Mononuclear cell (primary cell): Measurements from ENCODE around the gene DNAJB12. TPM values are rescaled to one million over a fixed set of nuclear protein-coding genes. Genes with fewer than 3 reads are reported as not detected.
"Not testable (repeated sequence)": the region's sequence is repeated elsewhere in the genome, so short reads cannot be mapped to it uniquely, and the experiment has no call there.

Source experiments
- H3K27me3 ChIP-seq: 2 replicates; pipeline ENCODE4 v1.6.0; 2011; ENCODE audit warnings: low read length, control low read depth; ENCODE audit not compliant: insufficient read depth
- H3K4me1 ChIP-seq: 2 replicates; pipeline ENCODE4 v1.5.1; 2011; ENCODE audit warnings: mild to moderate bottlenecking, low read length, control low read depth; ENCODE audit not compliant: insufficient read depth
- H3K4me3 ChIP-seq: 2 replicates; pipeline ENCODE4 v1.5.1; 2011; ENCODE audit warnings: mild to moderate bottlenecking, low read length, moderate library complexity
- H3K9me3 ChIP-seq: 2 replicates; pipeline ENCODE4 v1.5.1; 2011; ENCODE audit warnings: low read depth, mild to moderate bottlenecking, control low read depth, low read length
- total RNA-seq: library from RNA; depleted of rRNA; stranded (reverse); fragments of >200 nt; gene quantifications from one replicate; pipeline ENCODE4 v1.2.3, GENCODE V29; 2012

The DNAJB12 gene
- total RNA-seq, 1 donor, result 32.1 TPM

DNA sequence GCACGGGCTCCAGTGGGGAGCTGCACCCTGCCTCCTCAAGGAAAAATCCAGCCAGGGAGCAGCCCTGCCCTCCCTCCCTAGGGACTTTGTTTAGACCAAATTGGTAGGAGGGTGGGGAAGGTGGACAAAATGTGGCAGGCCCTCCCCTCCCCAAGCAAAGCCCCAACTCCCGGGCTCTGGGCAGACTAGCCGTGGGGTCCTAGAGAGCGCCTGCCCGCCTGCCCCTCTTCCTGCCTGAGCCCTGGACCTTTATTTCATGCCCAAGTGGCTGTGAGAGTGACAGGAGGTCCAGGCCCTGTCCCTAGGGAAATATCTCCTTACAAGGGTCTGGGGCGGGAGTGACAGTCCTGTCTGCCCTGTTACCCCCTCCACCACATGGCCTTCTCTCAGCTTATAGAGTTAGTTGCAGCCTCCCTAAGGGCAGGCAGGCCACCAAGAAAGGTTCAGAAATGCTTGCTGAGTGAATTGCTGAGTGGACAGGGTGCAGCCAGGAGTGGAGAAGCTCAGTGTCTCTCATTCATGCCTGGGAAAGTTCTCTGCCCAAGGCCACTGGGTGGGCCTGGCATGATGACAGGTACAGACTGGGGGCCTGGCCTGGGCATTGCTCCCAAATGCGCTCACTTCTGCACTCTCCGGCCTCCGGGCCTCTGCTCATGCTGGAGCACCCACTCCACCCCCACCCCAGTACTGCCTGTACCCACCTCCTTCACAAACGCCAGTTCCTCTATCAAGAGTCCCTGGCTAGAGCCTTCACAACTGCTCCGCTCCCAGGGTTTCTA, 25.2 kb downstream of the DNAJB12 start:
- no peaks in the 10 kb centered on the region for H3K9me3 ChIP-seq
- no peaks in the 10 kb centered on the region for H3K27me3 ChIP-seq
- H3K4me3 ChIP-seq, result no peak overlapping the region
- H3K4me1 ChIP-seq, result peaks cover 88% of the 10 kb centered on the region

DNA sequence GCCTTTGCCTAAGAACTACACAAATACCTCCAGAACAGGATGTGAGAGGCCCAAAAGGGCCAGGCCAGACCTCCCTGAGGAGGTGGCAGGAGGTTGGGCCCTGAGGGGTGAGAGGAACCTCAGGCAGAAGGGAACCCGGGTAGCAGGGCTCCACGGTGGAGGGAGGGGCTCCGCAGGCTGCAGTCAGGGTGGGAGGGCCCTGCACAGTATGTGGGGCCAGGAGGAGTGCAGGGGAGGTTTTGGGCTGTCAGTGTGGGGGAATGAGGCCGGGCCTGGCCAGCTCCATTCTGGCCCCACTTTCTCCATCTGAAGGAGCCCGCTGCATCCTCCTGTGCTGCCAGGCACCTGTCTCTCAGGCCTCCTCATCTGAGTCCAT, 25.9 kb downstream of the DNAJB12 start:
- Histone ChIP-seq H3K4me1 (peaks cover 87% of the 10 kb centered on the region), H3K4me3 (no peak overlapping the region), H3K27me3 (no peaks in the 10 kb centered on the region), H3K9me3 (no peaks in the 10 kb centered on the region)

DNA sequence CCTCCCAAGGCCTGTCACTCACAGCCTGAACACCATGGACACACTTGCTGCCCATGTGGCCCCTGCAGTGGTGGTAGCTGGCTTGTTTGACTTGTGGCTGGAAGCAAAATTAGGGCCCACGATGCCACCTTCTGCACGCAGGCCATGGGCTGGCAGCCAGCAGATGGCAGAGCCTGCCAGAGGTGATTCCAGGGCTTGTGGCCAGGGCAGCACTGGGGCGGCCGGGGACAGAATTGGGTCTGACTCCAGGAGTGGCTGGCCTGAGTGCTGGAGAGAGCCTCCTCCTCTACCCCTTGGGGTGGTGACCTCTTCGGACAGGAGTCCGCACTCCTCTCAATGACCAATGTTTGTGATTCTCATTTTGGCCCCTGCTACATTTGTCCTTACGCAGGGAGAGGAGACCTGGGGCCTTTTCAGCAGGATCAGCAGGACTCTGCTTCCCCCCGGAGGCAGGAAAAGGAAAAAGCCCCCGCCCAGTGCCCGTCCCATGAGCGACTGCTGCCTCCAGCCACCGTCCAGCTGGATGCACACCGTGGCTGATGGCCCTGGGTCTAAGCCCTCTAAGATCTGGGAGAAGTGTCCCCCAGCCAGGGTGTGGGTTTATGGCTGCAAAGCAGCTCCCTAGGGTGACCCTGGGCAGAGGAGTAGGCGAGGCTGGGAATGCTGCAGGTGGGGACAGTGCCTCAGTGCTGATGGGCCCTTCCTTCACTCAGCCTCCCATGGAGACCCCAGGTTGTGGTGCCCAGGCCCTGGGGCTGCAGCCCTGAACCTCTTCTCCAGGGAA, 26.5 kb downstream of the DNAJB12 start:
- H3K4me1 ChIP-seq, result peaks cover 87% of the 10 kb centered on the region
- H3K9me3 ChIP-seq, result no peaks in the 10 kb centered on the region
- H3K4me3 ChIP-seq, result no peak overlapping the region
- no peaks in the 10 kb centered on the region for H3K27me3 ChIP-seq

DNA sequence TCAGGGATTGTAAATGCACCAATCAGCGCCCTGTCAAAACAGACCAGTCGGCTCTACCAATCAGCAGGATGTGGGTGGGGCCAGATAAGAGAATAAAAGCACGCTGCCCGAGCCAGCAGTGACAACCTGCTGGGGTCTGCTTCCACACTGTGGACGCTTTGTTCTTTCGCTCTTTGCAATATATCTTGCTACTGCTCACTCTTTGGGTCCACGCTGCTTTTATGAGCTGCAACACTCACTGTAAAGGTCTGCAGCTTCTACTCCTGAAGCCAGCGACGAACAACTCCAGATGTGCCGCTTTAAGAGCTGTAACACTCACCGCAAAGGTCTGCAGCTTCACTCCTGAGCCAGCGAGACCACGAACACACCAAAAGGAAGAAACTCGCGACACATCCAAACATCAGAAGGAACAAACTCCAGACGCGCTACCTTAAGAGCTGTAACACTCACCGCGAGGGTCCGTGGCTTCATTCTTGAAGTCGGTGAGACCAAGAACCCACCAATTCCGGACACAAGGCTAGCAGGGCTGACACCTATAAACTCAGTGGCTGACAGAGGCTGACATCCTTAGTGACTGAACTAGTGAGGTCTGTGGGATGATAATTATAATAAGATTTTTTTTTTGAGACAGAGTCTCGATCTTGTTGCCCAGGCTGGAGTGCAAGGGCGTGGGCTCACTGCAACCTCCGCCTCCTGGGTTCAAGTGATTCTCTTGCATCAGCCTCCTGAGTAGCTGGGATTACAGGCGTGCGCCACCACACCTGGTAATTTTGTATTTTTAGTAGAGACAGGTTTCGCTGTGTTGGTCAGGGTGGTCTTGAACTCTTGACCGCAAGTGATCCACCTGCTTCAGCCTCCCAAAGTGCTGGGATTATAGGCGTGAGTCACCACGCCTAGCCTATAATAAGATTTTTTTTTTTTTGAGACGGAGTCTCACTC, 27.8 kb downstream of the DNAJB12 start:
- not testable (repeated sequence) for H3K27me3 ChIP-seq, H3K9me3 ChIP-seq
- Histone ChIP-seq H3K4me3 (peak overlapping the region; percentile 10), H3K4me1 (peaks cover 87% of the 10 kb centered on the region)

DNA sequence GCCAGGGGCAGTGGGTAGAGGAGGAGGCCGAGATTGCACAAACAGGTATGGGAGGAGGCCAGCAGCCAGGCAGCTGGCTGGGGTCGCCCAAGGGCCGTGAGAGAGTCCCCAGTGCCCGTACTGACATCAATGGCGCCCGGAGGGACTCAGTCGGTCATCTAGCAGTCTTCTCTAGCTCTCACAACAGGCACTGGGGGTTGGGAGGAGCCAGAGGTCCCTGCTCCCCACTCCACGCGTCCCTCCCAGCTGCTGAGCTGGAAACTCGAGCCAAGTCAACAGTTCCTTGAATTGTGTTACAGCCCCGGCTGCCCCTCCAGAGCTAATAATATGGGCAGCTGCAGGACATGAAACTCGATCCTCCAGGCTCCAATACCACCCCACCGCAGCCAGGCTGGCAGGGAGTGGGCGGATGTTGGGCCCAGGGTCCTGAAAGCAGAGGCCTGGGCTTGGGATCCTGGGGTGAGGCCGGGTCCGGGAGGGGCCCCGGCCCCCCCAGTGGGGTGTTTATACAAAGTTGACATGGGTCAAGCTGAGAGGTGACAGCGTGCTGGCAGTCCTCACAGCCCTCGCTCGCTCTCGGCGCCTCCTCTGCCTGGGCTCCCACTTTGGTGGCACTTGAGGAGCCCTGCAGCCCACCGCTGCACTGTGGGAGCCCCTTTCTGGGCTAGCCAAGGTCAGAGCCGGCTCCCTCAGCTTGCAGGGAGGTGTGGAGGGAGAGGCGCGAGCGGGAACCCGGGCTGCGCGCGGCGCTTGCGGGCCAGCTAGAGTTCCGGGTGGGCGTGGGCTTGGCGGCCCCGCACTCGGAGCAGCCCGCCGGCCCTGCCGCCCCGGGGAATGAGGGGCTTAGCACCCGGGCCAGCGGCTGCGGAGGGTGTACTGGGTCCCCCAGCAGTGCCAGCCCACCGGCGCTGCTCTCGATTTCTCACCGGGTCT, 29.2 kb downstream of the DNAJB12 start:
- H3K27me3 ChIP-seq, H3K4me3 ChIP-seq, H3K9me3 ChIP-seq: not testable (repeated sequence)
- peaks cover 87% of the 10 kb centered on the region for H3K4me1 ChIP-seq

DNA sequence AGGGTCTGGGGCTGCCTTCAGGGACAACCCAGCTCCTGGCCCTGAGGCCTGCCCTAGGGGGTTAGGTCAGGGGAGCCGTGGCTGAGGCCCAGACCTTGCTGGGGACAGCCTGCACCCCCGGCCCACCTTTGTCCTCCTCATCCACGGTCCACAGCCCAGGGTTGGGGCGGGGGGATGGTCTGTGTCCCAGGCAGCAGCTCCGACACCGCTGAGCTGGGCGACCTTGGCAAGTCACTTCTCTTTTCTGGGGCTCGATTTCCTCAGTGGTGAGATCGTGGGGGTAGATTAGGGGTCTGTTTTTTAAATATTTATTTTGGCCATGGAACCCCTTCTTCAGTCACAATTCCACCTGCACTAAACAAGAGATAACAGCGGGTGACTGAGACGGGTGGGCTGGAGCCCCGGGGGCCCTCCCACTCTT, 30.9 kb downstream of the DNAJB12 start:
- Histone ChIP-seq H3K27me3 (no peaks in the 10 kb centered on the region), H3K9me3 (no peaks in the 10 kb centered on the region), H3K4me3 (no peak overlapping the region)

DNA sequence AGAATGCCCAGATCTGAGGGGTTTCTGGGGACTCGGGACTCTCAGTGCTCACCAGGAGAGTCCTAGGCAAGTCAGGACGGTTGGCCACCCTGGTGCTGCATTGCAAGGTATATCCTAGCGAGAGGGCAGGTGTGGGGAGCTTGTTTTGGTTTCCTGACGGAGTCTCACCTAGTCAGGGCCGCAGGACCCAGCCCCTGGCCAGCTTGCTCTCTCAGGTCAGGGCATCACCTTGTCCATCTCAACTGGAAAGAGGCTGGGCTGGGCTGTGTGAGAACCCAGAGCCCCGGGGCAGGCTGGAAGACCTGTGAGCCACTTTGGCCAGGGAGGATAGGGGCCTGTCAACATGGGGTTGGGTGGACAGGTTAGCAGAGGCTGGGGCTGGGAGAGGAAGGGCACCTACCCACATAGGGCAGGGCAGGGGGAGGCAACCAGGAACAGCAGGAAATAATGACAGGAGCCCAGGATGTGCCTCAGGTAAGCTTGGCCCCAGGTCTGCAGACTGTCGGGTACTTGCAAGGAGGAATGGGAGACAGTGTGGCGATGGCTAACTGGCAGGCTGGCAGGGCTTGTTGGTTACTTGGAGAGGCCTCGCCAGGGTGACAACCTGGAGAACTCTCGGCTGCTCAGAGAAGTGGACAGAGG, 31.5 kb downstream of the DNAJB12 start:
- peaks cover 85% of the 10 kb centered on the region for H3K4me1 ChIP-seq
- H3K9me3 ChIP-seq, result no peaks in the 10 kb centered on the region
- H3K27me3 ChIP-seq, result no peaks in the 10 kb centered on the region
- H3K4me3 ChIP-seq, result no peak overlapping the region

More for the DNA sequence above, 30.9 kb downstream of the DNAJB12 start:
- peaks cover 85% of the 10 kb centered on the region for H3K4me1 ChIP-seq

DNA sequence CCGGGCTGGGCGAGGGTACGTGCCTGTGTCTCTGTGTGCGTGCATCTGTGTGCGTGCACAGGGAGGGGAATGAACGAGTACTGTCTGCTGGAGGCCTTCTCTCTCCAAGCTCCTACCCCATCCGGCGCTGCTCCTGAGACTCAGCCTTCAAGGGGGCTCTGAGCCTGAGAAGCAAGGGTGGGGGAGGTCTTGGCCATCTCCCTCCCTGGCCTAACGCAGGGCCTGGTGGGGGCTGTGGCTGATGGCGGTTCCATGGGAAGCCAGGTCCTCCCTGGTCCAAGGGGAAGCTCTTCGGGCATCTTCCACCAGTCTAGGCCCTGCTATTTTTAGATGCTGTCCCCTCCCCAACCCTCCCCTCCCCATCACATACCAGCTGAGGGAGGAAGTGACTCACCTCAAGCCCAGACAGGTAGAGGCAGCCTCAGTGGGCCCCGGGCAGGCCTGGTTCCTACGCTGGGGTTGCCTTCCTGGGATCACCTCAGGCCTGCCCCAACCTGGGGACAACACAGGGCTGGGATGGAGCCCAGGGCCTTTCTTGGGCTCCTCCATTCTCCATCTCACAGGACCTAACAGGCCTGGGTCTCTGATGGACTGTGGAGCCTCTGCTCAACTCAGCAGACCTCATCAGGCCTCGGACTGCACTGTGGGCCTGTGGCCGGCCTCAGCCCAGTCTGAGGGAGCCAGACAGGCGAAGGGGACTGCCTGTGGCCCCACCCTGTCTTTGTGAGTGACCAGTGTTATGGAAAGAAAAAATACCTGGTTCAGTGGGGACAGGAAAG, 32.2 kb downstream of the DNAJB12 start:
- H3K4me3 ChIP-seq, result no peak overlapping the region
- no peaks in the 10 kb centered on the region for H3K9me3 ChIP-seq
- peaks cover 85% of the 10 kb centered on the region for H3K4me1 ChIP-seq

DNA sequence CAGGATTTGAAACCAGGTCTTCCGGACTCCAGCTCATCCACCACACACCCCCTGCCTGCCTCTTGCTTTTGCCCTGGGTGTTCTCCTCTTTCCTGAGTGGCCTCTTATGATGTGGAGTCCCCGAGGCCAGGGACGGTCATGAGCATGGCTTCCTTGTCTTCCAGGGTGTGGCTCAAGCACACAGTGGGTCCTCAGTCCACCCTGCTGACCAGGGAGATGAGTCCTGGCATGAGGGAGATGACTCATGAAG, 32.8 kb downstream of the DNAJB12 start:
- H3K4me3 ChIP-seq, result no peak overlapping the region
- H3K9me3 ChIP-seq, result no peaks in the 10 kb centered on the region
- peaks cover 84% of the 10 kb centered on the region for H3K4me1 ChIP-seq
- no peaks in the 10 kb centered on the region for H3K27me3 ChIP-seq

More for the DNA sequence above, 32.2 kb downstream of the DNAJB12 start:
- H3K27me3 ChIP-seq, result no peaks in the 10 kb centered on the region

DNA sequence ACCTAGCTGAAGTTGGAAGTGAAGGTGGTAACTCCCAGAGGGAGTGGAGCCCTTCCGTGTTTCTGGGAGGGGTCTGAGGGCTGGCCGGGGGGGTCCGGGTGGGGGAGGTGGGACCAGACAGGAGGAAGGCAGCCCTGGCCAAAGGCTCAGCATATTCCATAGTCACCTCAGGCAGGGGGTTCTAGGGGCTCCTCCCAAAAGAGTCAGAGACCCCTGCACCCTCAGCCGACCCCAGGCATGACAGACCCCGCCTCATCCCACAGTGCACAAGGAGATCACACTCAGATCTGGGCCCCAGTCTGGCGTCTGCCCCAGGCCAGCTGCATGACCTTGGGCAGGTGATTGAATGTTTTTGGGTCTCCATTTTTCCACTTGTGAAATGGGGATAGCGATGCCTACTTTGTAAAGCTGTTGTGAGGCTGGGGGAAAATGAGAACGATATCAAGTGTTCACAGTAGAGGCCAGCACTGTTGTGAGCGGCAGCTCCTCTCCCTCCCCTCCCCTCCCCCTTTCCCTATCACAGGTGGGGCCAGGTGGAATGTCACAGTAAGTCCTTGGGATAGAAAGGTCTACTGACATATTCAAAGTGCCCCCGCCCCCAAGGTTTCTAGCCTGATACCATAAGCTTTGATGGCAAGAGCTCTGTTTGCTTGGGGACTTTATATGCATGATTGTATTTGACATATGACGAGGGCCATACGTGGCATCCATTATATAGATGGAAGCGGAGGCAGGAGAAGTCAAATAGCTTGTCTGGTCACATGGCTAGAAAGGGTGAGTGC, 33.3 kb downstream of the DNAJB12 start:
- no peak overlapping the region for H3K4me3 ChIP-seq

DNA sequence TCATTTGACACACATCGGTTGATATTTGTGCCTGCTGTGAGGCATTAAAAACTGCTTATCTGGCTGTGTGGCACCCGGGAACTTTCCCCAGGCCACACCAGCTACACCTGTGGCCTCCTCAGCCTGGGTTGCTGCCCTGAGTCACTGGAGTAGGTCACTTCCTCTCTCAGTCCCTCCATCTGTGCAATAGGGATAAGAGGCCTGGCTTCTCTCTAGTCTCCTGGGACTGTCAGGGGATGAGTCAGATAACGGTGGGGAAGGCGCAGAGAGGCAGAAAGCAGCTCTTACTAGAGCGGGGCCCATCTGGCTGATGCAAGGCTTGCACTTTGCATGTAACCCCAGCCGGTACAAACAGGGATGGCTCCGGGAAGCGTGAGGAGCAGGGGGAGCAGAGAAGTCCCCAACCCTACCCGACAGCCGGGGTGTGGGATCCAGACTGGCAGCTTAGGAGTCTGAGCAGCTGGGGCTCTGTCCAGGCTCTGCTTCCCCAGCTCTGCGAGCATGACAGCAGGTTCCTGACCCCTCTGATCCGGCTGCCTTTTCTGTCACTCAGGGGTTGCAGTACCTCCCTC, 34.0 kb downstream of the DNAJB12 start:
- H3K27me3 ChIP-seq, result no peaks in the 10 kb centered on the region
- no peak overlapping the region for H3K4me3 ChIP-seq
- H3K9me3 ChIP-seq, result no peaks in the 10 kb centered on the region
- H3K4me1 ChIP-seq, result peaks cover 92% of the 10 kb centered on the region

More for the DNA sequence above, 33.3 kb downstream of the DNAJB12 start:
- Histone ChIP-seq H3K9me3 (no peaks in the 10 kb centered on the region), H3K27me3 (no peaks in the 10 kb centered on the region), H3K4me1 (peaks cover 85% of the 10 kb centered on the region)

DNA sequence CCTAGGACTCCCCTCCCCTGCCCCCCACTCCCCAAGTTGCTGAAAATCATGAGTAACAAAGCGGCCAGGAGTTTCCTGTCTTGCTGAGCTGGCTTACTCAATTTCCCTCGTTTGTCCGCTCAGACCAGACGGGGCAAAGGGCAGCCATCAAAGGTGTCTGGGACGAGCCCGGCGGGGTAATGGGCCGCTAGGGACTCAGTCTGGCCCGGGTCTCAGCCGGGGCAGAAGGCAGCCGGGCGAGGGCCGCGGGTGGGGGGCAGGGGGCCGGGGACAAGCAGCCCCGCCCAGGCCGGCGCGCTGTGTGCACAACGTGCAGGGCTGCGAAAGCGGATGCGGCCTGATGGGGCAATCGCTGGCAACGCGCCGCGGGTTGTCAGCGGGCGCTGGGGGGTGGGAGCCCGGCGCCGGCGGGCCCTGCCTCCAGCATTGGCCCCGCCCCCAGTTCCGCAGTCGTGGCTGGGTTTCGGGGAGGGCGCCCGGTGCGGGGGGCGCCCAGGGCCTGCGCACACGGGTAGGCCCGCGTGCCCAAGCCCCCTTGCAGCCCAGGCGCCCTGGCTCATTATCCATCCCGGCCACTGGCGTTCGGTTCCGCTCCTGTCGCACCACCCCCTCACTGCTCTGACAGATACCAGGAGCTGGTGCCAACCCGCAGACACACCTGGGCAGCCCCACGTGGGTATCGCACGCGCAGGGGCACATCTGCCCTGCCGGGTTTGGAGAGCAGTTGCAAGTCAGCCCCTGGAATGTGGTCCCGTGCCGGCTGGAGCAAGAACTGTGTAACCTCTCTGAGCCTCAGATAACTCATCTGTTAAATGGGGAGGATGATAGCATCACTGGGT, 35.1 kb downstream of the DNAJB12 start:
- no peaks in the 10 kb centered on the region for H3K27me3 ChIP-seq
- no peaks in the 10 kb centered on the region for H3K9me3 ChIP-seq
- H3K4me3 ChIP-seq, result peak overlapping the region; percentile 38
- peaks cover 94% of the 10 kb centered on the region for H3K4me1 ChIP-seq
